Umbilical cord (tissue), 2 donors: ENCODE measurements around the gene FBH1. TPM values are rescaled to one million over a fixed set of nuclear protein-coding genes. Genes with fewer than 3 reads are reported as not detected.

ENCODE experiments used
- DNase-seq: peaks from one replicate; pipeline ENCODE4 v3.0.0-alpha.2; 2015; ENCODE audit warnings: low spot score
- total RNA-seq: library from RNA; depleted of rRNA; stranded (reverse); fragments of >200 nt; gene quantifications from one replicate; pipeline ENCODE4 v1.2.3, GENCODE V29; 2014; ENCODE audit warnings: low replicate concordance; ENCODE audit not compliant: insufficient read depth

The FBH1 gene
- total RNA-seq, 1 donor from 2014 or later, result 62.1 TPM

DNA sequence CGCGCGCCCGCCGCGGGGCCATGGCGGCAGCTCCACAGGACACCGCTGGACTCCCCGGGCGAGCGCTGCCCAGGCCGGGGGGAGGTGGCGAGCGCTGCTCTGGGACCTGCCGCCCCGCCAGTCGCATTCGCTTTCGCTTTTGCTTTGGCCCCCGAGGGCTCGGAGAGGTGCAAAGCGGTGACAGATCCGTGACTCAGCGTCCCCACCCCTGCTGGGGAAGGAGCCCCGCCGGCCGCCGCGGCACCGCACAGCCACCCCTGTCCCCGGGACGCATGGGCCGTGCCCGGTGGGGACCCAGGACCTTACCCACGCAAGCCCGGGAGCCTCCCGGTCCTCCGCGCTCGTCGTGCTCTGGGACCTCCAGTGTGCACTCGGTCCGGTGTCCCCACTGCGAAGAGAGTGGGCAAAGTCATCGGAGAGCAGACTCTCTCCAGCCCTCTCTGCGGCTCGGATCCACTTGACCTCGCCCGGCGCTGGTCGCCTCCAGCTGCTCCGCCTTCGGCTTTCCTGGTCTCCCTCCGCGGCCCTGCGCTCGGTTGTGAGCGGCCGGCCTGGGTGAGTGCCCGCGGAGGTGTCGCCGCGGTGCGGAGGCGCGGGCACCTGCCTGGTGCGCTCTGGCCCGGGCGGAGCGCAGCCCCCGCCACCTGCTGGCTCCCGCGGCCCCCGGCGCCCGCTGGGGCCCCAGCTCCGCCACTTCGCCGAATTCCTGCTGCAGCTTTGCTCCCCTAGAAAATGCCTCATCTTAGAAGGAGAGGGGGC lies 87.6 kb downstream of the FBH1 start, which contains the start of gene IL15RA:
Gene IL15RA (minus strand): TSS at position 73 of the 759 bp plus-strand sequence. CDS start 51 bp downstream, at position 22.
- DNase-seq, result peak; percentile 27

DNA sequence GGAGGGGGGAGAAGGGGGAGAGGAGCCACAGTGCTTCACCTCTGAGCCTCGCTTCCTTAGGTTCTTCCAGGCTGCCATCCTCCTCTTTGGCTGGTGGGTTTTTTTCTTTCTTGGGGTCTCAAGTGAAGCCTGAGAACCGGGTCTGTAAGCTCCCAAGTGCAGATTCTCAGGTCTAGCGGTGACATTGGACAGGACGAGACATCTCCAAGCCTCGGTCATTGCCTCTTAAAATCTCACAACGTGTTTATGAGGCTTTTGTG lies 88.1 kb downstream of the FBH1 start:
- no peak for DNase-seq

DNA sequence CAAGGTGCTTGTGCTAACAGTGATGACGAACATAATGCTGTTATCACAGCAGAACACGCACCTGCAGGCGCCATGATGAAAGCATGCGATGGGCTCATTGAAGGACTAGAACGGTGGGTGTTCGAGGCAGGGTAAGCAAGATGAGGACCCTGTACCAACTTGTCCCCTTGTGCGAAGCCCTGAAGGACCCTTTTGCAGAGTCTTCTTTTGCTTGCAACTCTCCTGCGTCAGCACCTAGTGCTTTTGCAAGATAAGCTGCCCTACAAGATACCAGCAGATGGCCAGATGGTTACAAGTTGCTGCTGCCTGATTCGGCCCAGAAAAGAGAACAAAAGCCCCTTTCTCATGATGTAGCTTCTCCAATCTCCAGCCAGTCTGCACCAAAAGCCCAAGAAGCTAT lies 91.5 kb downstream of the FBH1 start:
- no peak for DNase-seq

GRCh38 chr10:5983774-5984173 lies 93.7 kb downstream of the FBH1 start:
- DNase-seq, result no peak

DNA sequence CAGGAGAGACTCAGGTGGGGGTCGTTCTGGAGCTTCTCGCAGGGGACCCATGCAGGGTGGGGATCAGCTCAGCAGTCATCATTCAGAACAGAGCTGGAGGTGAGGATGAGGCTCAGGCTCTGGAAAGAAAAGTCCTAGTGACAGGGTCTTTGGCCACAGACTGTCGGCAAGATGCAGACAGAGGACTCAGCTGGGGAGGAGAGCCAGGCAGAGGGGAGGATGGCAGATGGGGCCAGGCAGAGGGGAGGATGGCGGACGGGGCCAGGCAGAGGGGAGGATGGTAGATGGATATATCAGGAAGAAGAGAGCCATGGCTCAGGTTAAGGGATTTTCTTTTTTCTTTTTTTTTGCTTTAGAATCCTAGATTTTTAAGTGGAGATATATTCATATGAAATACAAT lies 95.0 kb downstream of the FBH1 start:
- no peak for DNase-seq

Other genes starting within 250 kb of the FBH1 start
- gene ASB13, start 223.6 kb upstream of the FBH1 start, total RNA-seq, result 7.0 TPM
- gene TASOR2, start 205.4 kb upstream of the FBH1 start, total RNA-seq, result 40.2 TPM
- gene GDI2, start 76.8 kb upstream of the FBH1 start, total RNA-seq, result 469 TPM
- 6.0 TPM for gene ANKRD16, start 350 bp upstream of the FBH1 start, total RNA-seq
- gene IL15RA, start 87.3 kb downstream of the FBH1 start, total RNA-seq, result not detected
- 5.1 TPM for gene IL2RA, start 172.1 kb downstream of the FBH1 start, total RNA-seq
- gene RBM17, start 198.8 kb downstream of the FBH1 start, total RNA-seq, result 31.5 TPM